ENCODE results near the gene PPP1R9A. TPM values are rescaled to one million over a fixed set of nuclear protein-coding genes. Genes with fewer than 3 reads are reported as not detected.

Gene PPP1R9A
- total RNA-seq, 1 donor: 0.45 TPM

DNA sequence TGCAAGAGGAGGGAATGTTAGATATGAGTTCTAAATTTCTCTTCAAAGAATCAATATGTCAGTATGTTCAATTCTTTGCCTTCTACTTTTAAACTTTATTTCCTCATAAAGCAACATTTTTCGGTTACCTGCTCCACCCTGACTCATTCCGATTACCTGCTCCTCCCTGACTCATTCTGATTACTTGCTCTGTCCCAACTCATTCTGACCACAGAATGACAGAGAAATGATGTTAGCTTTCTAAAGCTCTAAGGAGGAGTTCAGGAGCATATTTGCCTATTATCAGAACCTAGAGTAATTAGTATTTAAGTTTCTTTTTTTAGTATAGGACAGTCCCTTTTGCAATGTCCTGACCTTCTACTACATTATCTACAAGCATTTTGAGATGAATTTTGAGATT, 24.5 kb upstream of the PPP1R9A start:
- TF ChIP-seq, protein P1, sequence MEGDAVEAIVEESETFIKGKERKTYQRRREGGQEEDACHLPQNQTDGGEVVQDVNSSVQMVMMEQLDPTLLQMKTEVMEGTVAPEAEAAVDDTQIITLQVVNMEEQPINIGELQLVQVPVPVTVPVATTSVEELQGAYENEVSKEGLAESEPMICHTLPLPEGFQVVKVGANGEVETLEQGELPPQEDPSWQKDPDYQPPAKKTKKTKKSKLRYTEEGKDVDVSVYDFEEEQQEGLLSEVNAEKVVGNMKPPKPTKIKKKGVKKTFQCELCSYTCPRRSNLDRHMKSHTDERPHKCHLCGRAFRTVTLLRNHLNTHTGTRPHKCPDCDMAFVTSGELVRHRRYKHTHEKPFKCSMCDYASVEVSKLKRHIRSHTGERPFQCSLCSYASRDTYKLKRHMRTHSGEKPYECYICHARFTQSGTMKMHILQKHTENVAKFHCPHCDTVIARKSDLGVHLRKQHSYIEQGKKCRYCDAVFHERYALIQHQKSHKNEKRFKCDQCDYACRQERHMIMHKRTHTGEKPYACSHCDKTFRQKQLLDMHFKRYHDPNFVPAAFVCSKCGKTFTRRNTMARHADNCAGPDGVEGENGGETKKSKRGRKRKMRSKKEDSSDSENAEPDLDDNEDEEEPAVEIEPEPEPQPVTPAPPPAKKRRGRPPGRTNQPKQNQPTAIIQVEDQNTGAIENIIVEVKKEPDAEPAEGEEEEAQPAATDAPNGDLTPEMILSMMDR (IDR thresholded peaks at IDR 0.05; ENCODE audit: insufficient read depth, low read length): no peak
- no peak for DNase-seq (ENCODE audit: low read depth)
- no peak overlapping the region for H3K4me3 ChIP-seq (ENCODE audit: low read depth, low read length)

DNA sequence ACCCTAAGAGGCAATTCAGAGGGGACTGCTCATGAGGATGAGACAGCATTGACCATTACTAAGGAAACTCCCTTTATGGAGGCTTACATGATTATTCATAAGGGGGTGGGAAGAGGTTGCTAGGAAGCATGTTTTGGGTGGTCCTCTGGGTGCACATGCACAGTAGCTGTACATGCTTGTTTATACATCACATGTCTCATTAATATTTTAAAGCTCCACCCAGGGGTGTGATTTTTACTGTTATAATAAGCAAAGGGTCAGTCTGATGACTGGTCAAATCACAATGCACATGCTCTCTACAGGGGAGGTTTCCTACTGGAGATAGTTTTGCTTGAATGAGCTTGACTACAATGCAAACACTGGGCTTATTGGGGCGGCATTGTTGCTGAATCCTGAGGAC, 23.8 kb upstream of the PPP1R9A start:
- H3K4me3 ChIP-seq (ENCODE audit: low read depth, low read length): no peak overlapping the region
- no peak for DNase-seq (ENCODE audit: low read depth)
- TF ChIP-seq, protein P1 (IDR thresholded peaks at IDR 0.05; ENCODE audit: insufficient read depth, low read length): no peak

DNA sequence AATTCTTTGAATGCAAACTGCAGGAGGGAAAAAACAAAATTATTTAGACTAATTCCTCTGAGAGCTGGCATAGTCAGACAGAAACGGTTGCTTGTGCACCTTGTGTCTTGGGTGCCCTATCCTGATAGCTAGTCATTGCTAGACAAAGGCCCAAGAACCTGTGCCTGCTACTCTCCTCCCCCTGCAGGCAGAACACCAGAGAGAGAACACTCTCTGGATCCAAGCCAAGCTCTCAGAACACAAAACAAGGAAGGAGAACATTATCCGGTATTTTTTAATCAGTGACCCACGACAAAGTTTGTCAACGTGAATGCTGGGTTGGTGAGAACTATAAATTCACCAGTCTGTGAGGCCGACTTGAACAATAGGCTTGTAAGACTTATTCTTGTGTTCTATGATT, 18.8 kb upstream of the PPP1R9A start:
- DNase-seq (ENCODE audit: low read depth): no peak
- TF ChIP-seq, protein P1 (IDR thresholded peaks at IDR 0.05; ENCODE audit: insufficient read depth, low read length): no peak
- H3K4me3 ChIP-seq (ENCODE audit: low read depth, low read length): no peak overlapping the region

DNA sequence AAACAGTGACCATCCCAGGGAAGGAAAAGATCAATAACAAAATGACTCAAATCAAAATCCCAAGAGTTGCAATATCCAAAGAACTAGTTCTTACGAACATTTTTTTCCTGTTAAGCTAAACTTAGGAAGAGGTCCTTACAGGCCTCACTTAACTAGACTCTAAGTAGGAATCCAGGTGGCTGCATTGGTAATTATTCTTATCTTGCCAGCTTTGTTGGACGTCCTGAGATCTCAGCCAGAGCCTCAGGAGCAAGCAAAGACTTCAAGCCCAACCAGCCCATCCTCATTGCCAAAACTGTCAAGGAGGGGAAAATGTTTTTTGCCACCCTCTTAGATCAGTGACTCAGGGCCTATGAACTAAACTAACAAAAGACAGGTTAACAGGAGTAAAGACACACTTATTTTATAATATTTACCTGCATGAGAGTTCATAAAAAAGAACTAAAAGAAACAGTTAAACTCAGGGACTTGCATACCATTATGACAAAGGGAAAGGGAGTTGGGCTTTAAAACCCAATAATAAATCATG, 18.3 kb upstream of the PPP1R9A start:
- H3K4me3 ChIP-seq (ENCODE audit: low read depth, low read length): no peak overlapping the region
- TF ChIP-seq, protein P1 (IDR thresholded peaks at IDR 0.05; ENCODE audit: insufficient read depth, low read length): no peak
- DNase-seq (ENCODE audit: low read depth): no peak

DNA sequence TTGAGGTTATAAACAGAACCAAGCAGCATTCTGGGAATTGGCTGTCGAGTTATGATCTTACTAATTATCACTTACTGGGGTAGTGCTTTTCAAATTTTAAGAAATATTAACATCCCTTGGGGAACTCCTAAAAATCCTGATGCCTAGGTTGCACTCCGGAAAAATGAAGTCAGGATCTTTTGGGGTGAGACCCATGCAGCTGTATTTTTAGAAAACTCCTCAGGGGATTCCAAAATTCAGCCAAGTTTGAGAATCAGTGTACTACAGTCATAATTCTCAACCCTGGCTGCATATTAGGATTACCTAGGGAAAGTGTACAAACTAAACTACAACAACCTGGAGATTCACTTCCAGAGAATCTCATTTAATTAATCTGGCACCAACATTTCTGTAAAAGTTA, 17.2 kb upstream of the PPP1R9A start:
- H3K4me3 ChIP-seq (ENCODE audit: low read depth, low read length): no peak overlapping the region
- TF ChIP-seq, protein P1 (IDR thresholded peaks at IDR 0.05; ENCODE audit: insufficient read depth, low read length): no peak
- no peak for DNase-seq (ENCODE audit: low read depth)

DNA sequence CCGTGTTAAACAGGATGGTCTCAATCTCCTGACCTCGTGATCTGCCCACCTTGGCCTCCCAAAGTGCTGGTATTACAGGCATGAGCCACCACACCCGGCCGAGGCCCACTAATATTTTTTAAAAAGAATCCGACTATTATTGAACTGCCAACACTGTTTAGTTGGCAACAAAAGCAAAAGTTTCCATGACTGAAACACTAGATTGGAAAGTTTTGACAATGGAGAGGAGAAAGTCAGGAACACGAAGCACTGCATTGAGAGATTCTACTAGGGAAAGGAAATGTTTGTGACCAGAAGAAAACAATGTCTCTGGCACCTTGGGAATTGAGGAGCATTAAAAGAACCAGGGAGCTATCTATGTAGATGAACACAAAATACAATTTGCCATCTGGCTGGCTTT, 13.7 kb upstream of the PPP1R9A start:
- TF ChIP-seq, protein P1 (IDR thresholded peaks at IDR 0.05; ENCODE audit: insufficient read depth, low read length): no peak
- no peak for DNase-seq (ENCODE audit: low read depth)
- H3K4me3 ChIP-seq (ENCODE audit: low read depth, low read length): no peak overlapping the region

DNA sequence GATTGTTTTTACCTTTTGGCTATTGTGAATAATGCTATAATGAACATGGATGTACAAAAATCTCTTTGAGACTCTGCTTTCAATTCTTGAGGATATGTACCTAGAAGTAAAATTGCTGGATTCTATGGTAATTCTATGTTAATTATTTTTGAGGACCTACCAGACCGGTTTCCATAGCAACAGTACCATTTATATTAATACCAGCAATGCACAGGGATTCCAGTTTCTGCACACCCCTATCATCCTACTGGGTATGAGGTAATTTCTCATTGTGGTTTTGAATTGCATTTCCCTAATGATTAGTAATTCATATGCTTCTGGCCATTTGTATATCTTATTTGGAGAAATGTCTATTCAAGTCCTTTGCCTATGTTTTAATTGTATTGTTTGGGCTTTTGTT, 9.9 kb upstream of the PPP1R9A start:
- TF ChIP-seq, protein P1 (IDR thresholded peaks at IDR 0.05; ENCODE audit: insufficient read depth, low read length): no peak
- no peak overlapping the region for H3K4me3 ChIP-seq (ENCODE audit: low read depth, low read length)
- no peak for DNase-seq (ENCODE audit: low read depth)

Data from fibroblast of the aortic adventitia (primary cell).